Esophagus muscularis mucosa (tissue), 4 donors: ENCODE measurements around the gene FFAR3.

Experiments used
- EP300 ChIP-seq: sonication (generic); formaldehyde crosslinking; IDR thresholded peaks from one replicate; pipeline ENCODE4 v1.6.1; 2017; ENCODE audit warnings: antibody characterized with exemption
- POLR2A ChIP-seq: fragments of 450-650 bp; IDR thresholded peaks from one replicate; pipeline ENCODE4 v1.6.1; 2017; ENCODE audit warnings: antibody characterized with exemption, moderate library complexity, mild to moderate bottlenecking, low read depth
- POLR2AphosphoS5 ChIP-seq, 2 donors: sonication (generic); formaldehyde crosslinking; IDR thresholded peaks; one replicate each; pipeline ENCODE4 v1.6.1; 2017; ENCODE audit warnings: antibody characterized with exemption in 2 of 2
- TF ChIP-seq, protein P1 (sequence below), 3 experiments: fragments of 200-600 bp in 2 of 3; fragments of 450-650 bp in 1 of 3; sonication (generic) in 2 of 3; IDR thresholded peaks; one replicate each; pipeline ENCODE4 v1.5.1; 2017 to 2019; ENCODE audit warnings: antibody characterized with exemption in 3 of 3, mild to moderate bottlenecking in 2 of 3, moderate library complexity in 1 of 3

DNA sequence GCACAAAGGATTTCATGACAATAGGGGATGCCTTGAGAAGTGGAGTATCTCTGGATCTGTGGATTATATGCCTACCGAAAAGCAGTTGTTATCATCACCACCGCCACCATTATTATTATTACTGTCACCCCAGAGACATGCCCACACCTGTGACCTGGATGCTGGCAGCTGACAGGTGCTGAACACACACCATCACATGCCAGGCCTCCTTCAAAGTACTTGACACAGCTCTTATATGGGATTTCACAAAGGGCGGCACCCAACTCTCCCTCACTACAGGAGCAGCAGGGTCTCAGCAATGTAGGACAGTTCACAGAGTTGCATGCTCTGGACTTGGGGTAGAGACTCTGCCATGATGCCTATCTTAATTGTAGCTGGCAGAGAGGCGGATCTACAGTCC, 7.0 kb downstream of the FFAR3 start:
- TF ChIP-seq EP300 = no peak
- TF ChIP-seq, protein P1, sequence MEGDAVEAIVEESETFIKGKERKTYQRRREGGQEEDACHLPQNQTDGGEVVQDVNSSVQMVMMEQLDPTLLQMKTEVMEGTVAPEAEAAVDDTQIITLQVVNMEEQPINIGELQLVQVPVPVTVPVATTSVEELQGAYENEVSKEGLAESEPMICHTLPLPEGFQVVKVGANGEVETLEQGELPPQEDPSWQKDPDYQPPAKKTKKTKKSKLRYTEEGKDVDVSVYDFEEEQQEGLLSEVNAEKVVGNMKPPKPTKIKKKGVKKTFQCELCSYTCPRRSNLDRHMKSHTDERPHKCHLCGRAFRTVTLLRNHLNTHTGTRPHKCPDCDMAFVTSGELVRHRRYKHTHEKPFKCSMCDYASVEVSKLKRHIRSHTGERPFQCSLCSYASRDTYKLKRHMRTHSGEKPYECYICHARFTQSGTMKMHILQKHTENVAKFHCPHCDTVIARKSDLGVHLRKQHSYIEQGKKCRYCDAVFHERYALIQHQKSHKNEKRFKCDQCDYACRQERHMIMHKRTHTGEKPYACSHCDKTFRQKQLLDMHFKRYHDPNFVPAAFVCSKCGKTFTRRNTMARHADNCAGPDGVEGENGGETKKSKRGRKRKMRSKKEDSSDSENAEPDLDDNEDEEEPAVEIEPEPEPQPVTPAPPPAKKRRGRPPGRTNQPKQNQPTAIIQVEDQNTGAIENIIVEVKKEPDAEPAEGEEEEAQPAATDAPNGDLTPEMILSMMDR (IDR thresholded peaks at IDR 0.05) = no peak
- no peak for TF ChIP-seq POLR2AphosphoS5 (IDR thresholded peaks at IDR 0.05)
- no peak for TF ChIP-seq POLR2A
